Endothelial cell of umbilical vein (primary cell): ENCODE results near the gene CSF2.

ENCODE experiments used
- CTCF ChIP-seq, 2 donors: IDR thresholded peaks; 1 replicate in 1 of 2; 2 replicates in 1 of 2; pipeline ENCODE4 v1.5.1; 2011; ENCODE audit warnings: low read length in 2 of 2, mild to moderate bottlenecking in 2 of 2, moderate library complexity in 2 of 2, control low read depth in 1 of 2, inconsistent platforms in 1 of 2, low read depth in 1 of 2; ENCODE audit not compliant: insufficient read depth in 1 of 2; ENCODE audit errors: extremely low read depth in 1 of 2
- EZH2 ChIP-seq: IDR thresholded peaks from 2 replicates; pipeline ENCODE4 v1.6.1; 2012; ENCODE audit warnings: borderline replicate concordance, low read depth, mild to moderate bottlenecking, moderate library complexity, low read length, inconsistent platforms; ENCODE audit not compliant: severe bottlenecking
- JUN ChIP-seq: IDR thresholded peaks from 2 replicates; pipeline ENCODE4 v1.6.1; 2011; ENCODE audit warnings: borderline replicate concordance, low read depth; ENCODE audit not compliant: insufficient read length, insufficient read depth
- MYC ChIP-seq: IDR thresholded peaks from one replicate; pipeline ENCODE4 v1.6.1; 2011; ENCODE audit warnings: mild to moderate bottlenecking, low read depth, low read length
- POLR2A ChIP-seq: IDR thresholded peaks from 2 replicates; pipeline ENCODE4 v1.6.1; 2012; ENCODE audit warnings: low read depth, mild to moderate bottlenecking, control low read depth, low read length
- POLR2AphosphoS5 ChIP-seq: IDR thresholded peaks from 2 replicates; pipeline ENCODE4 v1.6.1; 2012; ENCODE audit warnings: low read depth, mild to moderate bottlenecking, control low read depth, low read length, moderate library complexity; ENCODE audit not compliant: insufficient read depth
- TF ChIP-seq, protein P1 (sequence below): IDR thresholded peaks from 2 replicates; pipeline ENCODE4 v1.6.1; 2011; ENCODE audit not compliant: insufficient read depth, insufficient read length

GRCh38 chr5:132114150-132115121 lies 40.8 kb downstream of the CSF2 start:
- TF ChIP-seq CTCF (IDR thresholded peaks at IDR 0.05; ENCODE audit: extremely low read depth in 1 of 2, insufficient read depth in 1 of 2, low read depth in 1 of 2, low read length in 2 of 2) (no peak), POLR2A (no peak), MYC (no peak), EZH2 (no peak), JUN (no peak), POLR2AphosphoS5 (no peak)
- TF ChIP-seq, protein P1, sequence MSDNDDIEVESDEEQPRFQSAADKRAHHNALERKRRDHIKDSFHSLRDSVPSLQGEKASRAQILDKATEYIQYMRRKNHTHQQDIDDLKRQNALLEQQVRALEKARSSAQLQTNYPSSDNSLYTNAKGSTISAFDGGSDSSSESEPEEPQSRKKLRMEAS, result no peak
